Bronchial epithelial cell (primary cell): ENCODE results near the gene SPR. TPM values are rescaled to one million over a fixed set of nuclear protein-coding genes. Genes with fewer than 3 reads are reported as not detected.

Experiments
- DNase-seq: peaks from one replicate; pipeline ENCODE4 v3.0.0-alpha.2; 2010; ENCODE audit warnings: low read depth
- FAIRE-seq: peaks from 2 replicates; lab custom pipeline; 2011; peaks lifted over from hg19 to GRCh38; lab: Jason Lieb, UNC
- H3K27me3 ChIP-seq: 2 replicates; pipeline ENCODE4 v1.5.1; 2011; ENCODE audit warnings: low read length; ENCODE audit not compliant: control insufficient read depth, insufficient read depth
- H3K36me3 ChIP-seq: 2 replicates; pipeline ENCODE4 v1.5.1; 2011; ENCODE audit warnings: low read length; ENCODE audit not compliant: control insufficient read depth, insufficient read depth
- H3K4me3 ChIP-seq: 2 replicates; pipeline ENCODE4 v1.5.1; 2011; ENCODE audit warnings: mild to moderate bottlenecking, low read depth, low read length, control low read depth
- CTCF ChIP-seq: IDR thresholded peaks from 2 replicates; pipeline ENCODE4 v1.5.1; 2011; ENCODE audit warnings: mild to moderate bottlenecking, moderate library complexity, low read length, control low read depth, inconsistent platforms; ENCODE audit not compliant: insufficient read depth, severe bottlenecking
- total RNA-seq: library from RNA; depleted of rRNA; stranded (reverse); fragments of >200 nt; gene quantifications from 2 replicates; pipeline ENCODE4 v1.2.1, GENCODE V29; 2014

SPR gene
- total RNA-seq, 1 donor from 2014 or later: 14.0 TPM

- TF ChIP-seq CTCF: no peak
- H3K27me3 ChIP-seq: peaks cover 54% of the 10 kb centered on the region
- no peaks in the 10 kb centered on the region for H3K36me3 ChIP-seq
- no peak overlapping the region for H3K4me3 ChIP-seq
- DNase-seq (no peak), FAIRE-seq (no peak)
Measured at GRCh38 chr2:72914589-72915319, 27.5 kb downstream of the SPR start.

- TF ChIP-seq CTCF: no peak
- DNase-seq (no peak), FAIRE-seq (no peak)
- Histone ChIP-seq H3K27me3 (peaks cover 61% of the 10 kb centered on the region), H3K36me3 (no peaks in the 10 kb centered on the region), H3K4me3 (peak overlapping the region; percentile 32)
Measured at GRCh38 chr2:72915320-72915906, 28.2 kb downstream of the SPR start.

GRCh38 chr2:72915907-72916742 lies 28.9 kb downstream of the SPR start:
- peaks cover 68% of the 10 kb centered on the region for H3K27me3 ChIP-seq
- DNase-seq: no peak
- peak overlapping the region; percentile 32 for H3K4me3 ChIP-seq
- FAIRE-seq: no peak
- no peak for TF ChIP-seq CTCF
- no peaks in the 10 kb centered on the region for H3K36me3 ChIP-seq

- no peak for TF ChIP-seq CTCF
- FAIRE-seq (no peak), DNase-seq (no peak)
- H3K4me3 ChIP-seq: peak overlapping the region; percentile 32
- peaks cover 73% of the 10 kb centered on the region for H3K27me3 ChIP-seq
- H3K36me3 ChIP-seq: no peaks in the 10 kb centered on the region
Measured at GRCh38 chr2:72916743-72917137, 29.5 kb downstream of the SPR start.

GRCh38 chr2:72917138-72917876 lies 30.1 kb downstream of the SPR start, which contains the start of gene EMX1:
EMX1 (plus strand) TSS chr2:72917519; CDS start chr2:72917853, 334 bp downstream.
- H3K4me3 ChIP-seq: peak within 1 kb of the TSS; percentile 32
- peak; percentile 45 for DNase-seq
- no peak for TF ChIP-seq CTCF
- no peak for FAIRE-seq
- H3K27me3 ChIP-seq: peaks cover 75% of the 10 kb centered on the region
- H3K36me3 ChIP-seq: no peaks in the 10 kb centered on the region
